WTC11 (cell line): Measurements from ENCODE around the gene STK40. TPM values are rescaled to one million over a fixed set of nuclear protein-coding genes. Genes with fewer than 3 reads are reported as not detected.

ENCODE experiments used
- ATAC-seq: fragments of 200-7000 bp; cut with Tn5 transposase; 2 replicates; pipeline ENCODE4 v1.10.0; 2021; ENCODE audit warnings: mild to moderate bottlenecking, moderate library complexity
- CTCF ChIA-PET: fragments of 300-600 bp; sonication (Branson Sonifier 250); formaldehyde crosslinking; loops from one replicate; lab custom pipeline; 2021; ENCODE audit warnings: antibody characterized with exemption; lab: Charles Lee
- POLR2A ChIA-PET: fragments of 350-600 bp; sonication (Branson Sonifier 250); formaldehyde crosslinking; loops from one replicate; lab custom pipeline; 2021; ENCODE audit warnings: antibody characterized with exemption; lab: Charles Lee
- DNase-seq: peaks from one replicate; pipeline ENCODE4 v3.0.0; 2021; ENCODE audit warnings: low spot score
- H3K27ac Mint-ChIP-seq: 2 replicates; pipeline ENCODE4 v1.8.0; 2021; ENCODE audit warnings: mixed read lengths
- H3K27me3 Mint-ChIP-seq: 2 replicates; pipeline ENCODE4 v1.8.0; 2021; ENCODE audit warnings: low read depth, mild to moderate bottlenecking, moderate library complexity, mixed read lengths
- H3K36me3 Mint-ChIP-seq: 2 replicates; pipeline ENCODE4 v1.8.0; 2021; ENCODE audit warnings: mixed read lengths
- H3K4me1 Mint-ChIP-seq: 2 replicates; pipeline ENCODE4 v1.8.0; 2022; ENCODE audit warnings: mixed read lengths
- H3K4me3 Mint-ChIP-seq: 2 replicates; pipeline ENCODE4 v1.8.0; 2021; ENCODE audit warnings: mild to moderate bottlenecking, moderate library complexity, mixed read lengths
- H3K9me3 Mint-ChIP-seq: 2 replicates; pipeline ENCODE4 v1.8.0; 2021; ENCODE audit warnings: mixed read lengths
- EMX1 ChIP-seq: fragments of 250-450 bp; sonication (Bioruptor Pico); IDR thresholded peaks from 2 replicates; pipeline ENCODE4 v1.8.0; 2021; ENCODE audit warnings: mild to moderate bottlenecking
- JAZF1 ChIP-seq: fragments of 250-450 bp; sonication (Bioruptor Pico); IDR thresholded peaks from 2 replicates; pipeline ENCODE4 v1.9.0; 2021; ENCODE audit warnings: moderate library complexity, mild to moderate bottlenecking, inconsistent platforms
- NFE2L1 ChIP-seq: sonication (generic); formaldehyde crosslinking; IDR thresholded peaks from 2 replicates; pipeline ENCODE4 v1.8.1; 2023; ENCODE audit warnings: missing genetic modification reagents
- ZNF138 ChIP-seq: sonication (generic); formaldehyde crosslinking; conservative IDR thresholded peaks from 2 replicates; pipeline ENCODE4 v1.8.1; 2022; ENCODE audit warnings: mild to moderate bottlenecking, moderate library complexity, missing genetic modification reagents
- ZNF232 ChIP-seq: sonication (generic); formaldehyde crosslinking; IDR thresholded peaks from 2 replicates; pipeline ENCODE4 v1.8.0; 2022; ENCODE audit warnings: mild to moderate bottlenecking, missing genetic modification reagents
- ZNF263 ChIP-seq: sonication (generic); formaldehyde crosslinking; IDR thresholded peaks from 2 replicates; pipeline ENCODE4 v1.8.1; 2022; ENCODE audit warnings: low read depth, mild to moderate bottlenecking, moderate library complexity, missing genetic modification reagents
- ZNF416 ChIP-seq: fragments of 250-450 bp; sonication (Bioruptor Pico); IDR thresholded peaks from 2 replicates; pipeline ENCODE4 v1.9.0; 2021; ENCODE audit warnings: mild to moderate bottlenecking, inconsistent platforms
- total RNA-seq: library from RNA; stranded (reverse); gene quantifications from 3 replicates; pipeline ENCODE4 v1.2.3, GENCODE V29; 2021
- TF ChIP-seq, protein P1 (sequence below): fragments of 200-600 bp; IDR thresholded peaks from 2 replicates; pipeline ENCODE4 v1.8.0; 2022; ENCODE audit warnings: antibody characterized with exemption
- TF ChIP-seq, protein P2 (sequence below): sonication (generic); formaldehyde crosslinking; IDR thresholded peaks from 2 replicates; pipeline ENCODE4 v1.8.0; 2023; ENCODE audit warnings: missing genetic modification reagents
- TF ChIP-seq, protein P3 (sequence below): sonication (generic); formaldehyde crosslinking; IDR thresholded peaks from 2 replicates; pipeline ENCODE4 v1.8.1; 2023; ENCODE audit warnings: mild to moderate bottlenecking, missing genetic modification reagents, borderline replicate concordance
- TF ChIP-seq, protein P4 (sequence below): sonication (generic); formaldehyde crosslinking; IDR thresholded peaks from 2 replicates; pipeline ENCODE4 v1.8.1; 2023; ENCODE audit warnings: mild to moderate bottlenecking, moderate library complexity, missing genetic modification reagents
- TF ChIP-seq, protein P5 (sequence below): sonication (generic); formaldehyde crosslinking; IDR thresholded peaks from 2 replicates; pipeline ENCODE4 v1.8.0; 2022; ENCODE audit warnings: mild to moderate bottlenecking, missing genetic modification reagents
- TF ChIP-seq, protein P6 (sequence below): sonication (generic); formaldehyde crosslinking; IDR thresholded peaks from 2 replicates; pipeline ENCODE4 v1.8.1; 2023; ENCODE audit warnings: mild to moderate bottlenecking, missing genetic modification reagents
- TF ChIP-seq, protein P7 (sequence below): fragments of 250-450 bp; sonication (Bioruptor Pico); conservative IDR thresholded peaks from 2 replicates; pipeline ENCODE4 v1.9.0; 2021; ENCODE audit warnings: mild to moderate bottlenecking

The STK40 gene
- total RNA-seq, 1 experiment from 2014 or later = 24.7 TPM

DNA sequence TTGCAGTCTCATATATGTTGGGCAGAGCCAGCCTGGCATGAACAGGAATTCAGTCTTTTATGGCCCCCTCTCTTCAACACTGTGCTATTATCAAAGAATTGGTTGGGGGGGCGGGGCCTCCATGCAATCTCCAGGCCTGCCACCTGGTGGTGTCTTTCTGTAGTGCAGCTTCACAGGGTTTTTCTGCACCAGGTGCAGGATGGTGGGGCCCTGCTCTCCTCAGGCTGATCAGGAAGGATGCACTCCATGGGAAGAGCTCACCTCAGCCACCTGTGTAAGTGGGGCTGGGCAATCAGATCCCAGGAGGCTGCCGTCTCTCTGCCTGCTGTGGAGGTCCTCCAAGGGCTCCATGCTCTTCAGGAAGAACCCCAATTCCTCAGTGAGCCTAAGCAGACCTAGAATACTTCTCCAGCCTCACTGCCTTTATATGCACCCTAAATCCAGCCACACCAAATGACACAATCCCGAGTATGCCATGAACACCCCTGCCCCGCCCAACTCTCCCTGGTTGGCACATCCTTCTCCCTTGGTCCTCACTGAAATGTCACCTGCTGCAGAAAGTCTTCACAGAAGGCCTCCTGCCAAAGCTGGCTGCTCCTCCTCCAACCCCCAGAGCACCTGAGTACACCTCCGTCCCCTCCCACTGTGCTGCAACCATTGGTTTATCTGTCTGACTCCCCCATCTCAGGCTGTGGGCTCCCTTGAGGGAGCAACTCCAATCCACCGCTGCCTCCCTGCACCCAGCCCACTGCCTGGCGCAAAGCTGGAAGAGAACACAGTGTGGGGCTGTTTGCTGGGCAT, 16.5 kb downstream of the STK40 start:
- peak; percentile 92 for DNase-seq
- ChIA-PET POLR2A (interaction anchor here (0.6 to 1.7 kb wide), 7 partner anchors 16 to 1433 kb away, joined by 3 to 10 read pairs (median 5); partner anchors contain the start of genes EVA1B and LSM10), CTCF (interaction anchor here (0.6 to 5.0 kb wide), 39 partner anchors 9 to 273 kb away, joined by 3 to 76 read pairs (median 5); partner anchors contain the start of genes EVA1B, LSM10, MRPS15 and OSCP1)
- ATAC-seq = peak; percentile 76
- Mint-ChIP-seq H3K27ac (peak overlapping the region; percentile 75), H3K9me3 (no peaks in the 10 kb centered on the region), H3K4me3 (no peak overlapping the region), H3K4me1 (peaks cover 48% of the 10 kb centered on the region), H3K36me3 (no peaks in the 10 kb centered on the region; the same call in 1 of the 2 replicates)
- TF ChIP-seq ZNF232 (CRISPR knock-in tag) (no peak), EMX1 (CRISPR knock-in tag) (no peak)
- TF ChIP-seq, protein P1, sequence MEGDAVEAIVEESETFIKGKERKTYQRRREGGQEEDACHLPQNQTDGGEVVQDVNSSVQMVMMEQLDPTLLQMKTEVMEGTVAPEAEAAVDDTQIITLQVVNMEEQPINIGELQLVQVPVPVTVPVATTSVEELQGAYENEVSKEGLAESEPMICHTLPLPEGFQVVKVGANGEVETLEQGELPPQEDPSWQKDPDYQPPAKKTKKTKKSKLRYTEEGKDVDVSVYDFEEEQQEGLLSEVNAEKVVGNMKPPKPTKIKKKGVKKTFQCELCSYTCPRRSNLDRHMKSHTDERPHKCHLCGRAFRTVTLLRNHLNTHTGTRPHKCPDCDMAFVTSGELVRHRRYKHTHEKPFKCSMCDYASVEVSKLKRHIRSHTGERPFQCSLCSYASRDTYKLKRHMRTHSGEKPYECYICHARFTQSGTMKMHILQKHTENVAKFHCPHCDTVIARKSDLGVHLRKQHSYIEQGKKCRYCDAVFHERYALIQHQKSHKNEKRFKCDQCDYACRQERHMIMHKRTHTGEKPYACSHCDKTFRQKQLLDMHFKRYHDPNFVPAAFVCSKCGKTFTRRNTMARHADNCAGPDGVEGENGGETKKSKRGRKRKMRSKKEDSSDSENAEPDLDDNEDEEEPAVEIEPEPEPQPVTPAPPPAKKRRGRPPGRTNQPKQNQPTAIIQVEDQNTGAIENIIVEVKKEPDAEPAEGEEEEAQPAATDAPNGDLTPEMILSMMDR = peak; percentile 87
- TF ChIP-seq, protein P2, sequence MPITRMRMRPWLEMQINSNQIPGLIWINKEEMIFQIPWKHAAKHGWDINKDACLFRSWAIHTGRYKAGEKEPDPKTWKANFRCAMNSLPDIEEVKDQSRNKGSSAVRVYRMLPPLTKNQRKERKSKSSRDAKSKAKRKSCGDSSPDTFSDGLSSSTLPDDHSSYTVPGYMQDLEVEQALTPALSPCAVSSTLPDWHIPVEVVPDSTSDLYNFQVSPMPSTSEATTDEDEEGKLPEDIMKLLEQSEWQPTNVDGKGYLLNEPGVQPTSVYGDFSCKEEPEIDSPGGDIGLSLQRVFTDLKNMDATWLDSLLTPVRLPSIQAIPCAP = no peak
- TF ChIP-seq, all 79 proteins: peak for 1
- no peaks in the 10 kb centered on the region for H3K27me3 Mint-ChIP-seq

DNA sequence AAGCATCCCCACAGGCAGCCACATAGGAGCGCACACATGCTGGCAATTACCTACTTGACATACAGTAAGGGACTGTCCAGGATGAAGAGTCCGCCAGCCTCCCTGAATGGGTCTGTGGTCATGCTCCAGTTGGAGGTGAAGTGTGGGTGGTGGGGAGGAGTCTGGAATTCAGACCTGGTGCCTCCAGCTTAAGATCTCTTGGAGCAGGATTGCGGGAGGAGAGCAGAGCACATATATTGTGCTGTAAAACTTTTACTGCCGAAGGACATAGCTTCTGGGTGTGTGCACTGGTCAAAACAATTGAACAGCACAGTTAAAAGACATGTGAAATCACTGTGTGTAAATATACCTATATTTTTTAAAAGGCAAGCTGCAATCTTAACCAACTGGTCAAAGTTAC, 17.9 kb downstream of the STK40 start:
- CTCF ChIA-PET = interaction anchor here (0.8 to 5.0 kb wide), 8 partner anchors 11 to 219 kb away, joined by 3 to 76 read pairs (median 10); partner anchors contain the start of genes EVA1B, SH3D21 and TRAPPC3
- H3K4me1 Mint-ChIP-seq = peaks cover 33% of the 10 kb centered on the region
- no peaks in the 10 kb centered on the region; the same call in 1 of the 2 replicates for H3K36me3 Mint-ChIP-seq
- H3K9me3 Mint-ChIP-seq = no peaks in the 10 kb centered on the region
- DNase-seq = no peak
- no peaks in the 10 kb centered on the region for H3K27me3 Mint-ChIP-seq
- ATAC-seq = no peak
- TF ChIP-seq NFE2L1 (CRISPR knock-in tag) (no peak), ZNF416 (CRISPR knock-in tag) (no peak), JAZF1 (no peak), ZNF138 (CRISPR knock-in tag) (no peak), ZNF263 (CRISPR knock-in tag) (no peak)
- TF ChIP-seq, protein P3, sequence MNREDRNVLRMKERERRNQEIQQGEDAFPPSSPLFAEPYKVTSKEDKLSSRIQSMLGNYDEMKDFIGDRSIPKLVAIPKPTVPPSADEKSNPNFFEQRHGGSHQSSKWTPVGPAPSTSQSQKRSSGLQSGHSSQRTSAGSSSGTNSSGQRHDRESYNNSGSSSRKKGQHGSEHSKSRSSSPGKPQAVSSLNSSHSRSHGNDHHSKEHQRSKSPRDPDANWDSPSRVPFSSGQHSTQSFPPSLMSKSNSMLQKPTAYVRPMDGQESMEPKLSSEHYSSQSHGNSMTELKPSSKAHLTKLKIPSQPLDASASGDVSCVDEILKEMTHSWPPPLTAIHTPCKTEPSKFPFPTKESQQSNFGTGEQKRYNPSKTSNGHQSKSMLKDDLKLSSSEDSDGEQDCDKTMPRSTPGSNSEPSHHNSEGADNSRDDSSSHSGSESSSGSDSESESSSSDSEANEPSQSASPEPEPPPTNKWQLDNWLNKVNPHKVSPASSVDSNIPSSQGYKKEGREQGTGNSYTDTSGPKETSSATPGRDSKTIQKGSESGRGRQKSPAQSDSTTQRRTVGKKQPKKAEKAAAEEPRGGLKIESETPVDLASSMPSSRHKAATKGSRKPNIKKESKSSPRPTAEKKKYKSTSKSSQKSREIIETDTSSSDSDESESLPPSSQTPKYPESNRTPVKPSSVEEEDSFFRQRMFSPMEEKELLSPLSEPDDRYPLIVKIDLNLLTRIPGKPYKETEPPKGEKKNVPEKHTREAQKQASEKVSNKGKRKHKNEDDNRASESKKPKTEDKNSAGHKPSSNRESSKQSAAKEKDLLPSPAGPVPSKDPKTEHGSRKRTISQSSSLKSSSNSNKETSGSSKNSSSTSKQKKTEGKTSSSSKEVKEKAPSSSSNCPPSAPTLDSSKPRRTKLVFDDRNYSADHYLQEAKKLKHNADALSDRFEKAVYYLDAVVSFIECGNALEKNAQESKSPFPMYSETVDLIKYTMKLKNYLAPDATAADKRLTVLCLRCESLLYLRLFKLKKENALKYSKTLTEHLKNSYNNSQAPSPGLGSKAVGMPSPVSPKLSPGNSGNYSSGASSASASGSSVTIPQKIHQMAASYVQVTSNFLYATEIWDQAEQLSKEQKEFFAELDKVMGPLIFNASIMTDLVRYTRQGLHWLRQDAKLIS (CRISPR knock-in tag) = no peak
- TF ChIP-seq, protein P4, sequence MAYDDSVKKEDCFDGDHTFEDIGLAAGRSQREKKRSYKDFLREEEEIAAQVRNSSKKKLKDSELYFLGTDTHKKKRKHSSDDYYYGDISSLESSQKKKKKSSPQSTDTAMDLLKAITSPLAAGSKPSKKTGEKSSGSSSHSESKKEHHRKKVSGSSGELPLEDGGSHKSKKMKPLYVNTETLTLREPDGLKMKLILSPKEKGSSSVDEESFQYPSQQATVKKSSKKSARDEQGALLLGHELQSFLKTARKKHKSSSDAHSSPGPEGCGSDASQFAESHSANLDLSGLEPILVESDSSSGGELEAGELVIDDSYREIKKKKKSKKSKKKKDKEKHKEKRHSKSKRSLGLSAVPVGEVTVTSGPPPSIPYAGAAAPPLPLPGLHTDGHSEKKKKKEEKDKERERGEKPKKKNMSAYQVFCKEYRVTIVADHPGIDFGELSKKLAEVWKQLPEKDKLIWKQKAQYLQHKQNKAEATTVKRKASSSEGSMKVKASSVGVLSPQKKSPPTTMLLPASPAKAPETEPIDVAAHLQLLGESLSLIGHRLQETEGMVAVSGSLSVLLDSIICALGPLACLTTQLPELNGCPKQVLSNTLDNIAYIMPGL (CRISPR knock-in tag) = no peak
- TF ChIP-seq, protein P5, sequence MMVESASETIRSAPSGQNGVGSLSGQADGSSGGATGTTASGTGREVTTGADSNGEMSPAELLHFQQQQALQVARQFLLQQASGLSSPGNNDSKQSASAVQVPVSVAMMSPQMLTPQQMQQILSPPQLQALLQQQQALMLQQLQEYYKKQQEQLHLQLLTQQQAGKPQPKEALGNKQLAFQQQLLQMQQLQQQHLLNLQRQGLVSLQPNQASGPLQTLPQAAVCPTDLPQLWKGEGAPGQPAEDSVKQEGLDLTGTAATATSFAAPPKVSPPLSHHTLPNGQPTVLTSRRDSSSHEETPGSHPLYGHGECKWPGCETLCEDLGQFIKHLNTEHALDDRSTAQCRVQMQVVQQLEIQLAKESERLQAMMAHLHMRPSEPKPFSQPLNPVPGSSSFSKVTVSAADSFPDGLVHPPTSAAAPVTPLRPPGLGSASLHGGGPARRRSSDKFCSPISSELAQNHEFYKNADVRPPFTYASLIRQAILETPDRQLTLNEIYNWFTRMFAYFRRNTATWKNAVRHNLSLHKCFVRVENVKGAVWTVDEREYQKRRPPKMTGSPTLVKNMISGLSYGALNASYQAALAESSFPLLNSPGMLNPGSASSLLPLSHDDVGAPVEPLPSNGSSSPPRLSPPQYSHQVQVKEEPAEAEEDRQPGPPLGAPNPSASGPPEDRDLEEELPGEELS (CRISPR knock-in tag) = no peak
- TF ChIP-seq, protein P6, sequence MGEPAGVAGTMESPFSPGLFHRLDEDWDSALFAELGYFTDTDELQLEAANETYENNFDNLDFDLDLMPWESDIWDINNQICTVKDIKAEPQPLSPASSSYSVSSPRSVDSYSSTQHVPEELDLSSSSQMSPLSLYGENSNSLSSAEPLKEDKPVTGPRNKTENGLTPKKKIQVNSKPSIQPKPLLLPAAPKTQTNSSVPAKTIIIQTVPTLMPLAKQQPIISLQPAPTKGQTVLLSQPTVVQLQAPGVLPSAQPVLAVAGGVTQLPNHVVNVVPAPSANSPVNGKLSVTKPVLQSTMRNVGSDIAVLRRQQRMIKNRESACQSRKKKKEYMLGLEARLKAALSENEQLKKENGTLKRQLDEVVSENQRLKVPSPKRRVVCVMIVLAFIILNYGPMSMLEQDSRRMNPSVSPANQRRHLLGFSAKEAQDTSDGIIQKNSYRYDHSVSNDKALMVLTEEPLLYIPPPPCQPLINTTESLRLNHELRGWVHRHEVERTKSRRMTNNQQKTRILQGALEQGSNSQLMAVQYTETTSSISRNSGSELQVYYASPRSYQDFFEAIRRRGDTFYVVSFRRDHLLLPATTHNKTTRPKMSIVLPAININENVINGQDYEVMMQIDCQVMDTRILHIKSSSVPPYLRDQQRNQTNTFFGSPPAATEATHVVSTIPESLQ (CRISPR knock-in tag) = no peak
- TF ChIP-seq, protein P7, sequence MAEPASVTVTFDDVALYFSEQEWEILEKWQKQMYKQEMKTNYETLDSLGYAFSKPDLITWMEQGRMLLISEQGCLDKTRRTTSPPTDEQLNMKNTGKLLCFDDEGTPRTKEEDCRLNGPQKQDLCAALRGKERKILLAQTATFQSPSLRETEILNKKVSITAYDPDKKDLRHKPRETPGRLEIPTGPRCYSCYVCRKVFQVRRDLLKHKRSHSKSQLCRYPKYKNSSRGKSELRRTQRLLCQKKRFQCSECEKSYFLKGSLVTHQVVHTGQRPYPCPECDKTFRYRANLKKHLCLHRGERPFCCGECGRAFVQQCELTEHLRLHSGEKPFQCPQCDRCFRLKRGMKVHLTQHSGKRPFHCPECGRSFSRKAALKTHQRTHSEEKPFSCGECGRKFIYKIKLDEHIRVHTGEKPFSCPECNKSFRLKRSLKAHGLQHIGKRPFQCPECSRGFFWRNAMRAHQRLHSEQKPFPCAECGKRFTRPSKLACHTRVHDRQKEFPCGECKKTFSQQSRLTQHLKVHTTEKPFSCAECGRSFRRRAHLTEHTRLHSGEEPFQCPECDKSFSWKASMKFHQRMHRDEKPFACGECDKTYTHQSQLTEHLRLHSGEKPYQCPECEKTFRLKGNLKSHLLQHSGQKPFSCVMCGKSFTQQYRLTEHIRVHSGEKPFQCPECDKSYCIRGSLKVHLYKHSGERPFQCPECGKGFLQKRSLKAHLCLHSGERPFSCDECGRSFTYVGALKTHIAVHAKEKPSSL = no peak
- H3K4me3 Mint-ChIP-seq = no peak overlapping the region
- POLR2A ChIA-PET = no interaction called here
- 0 out of 2 replicates have a peak overlapping the region, but pooled peaks have one; percentile 36 for H3K27ac Mint-ChIP-seq
